ENCODE data around the gene HBP1. TPM values are rescaled to one million over a fixed set of nuclear protein-coding genes. Genes with fewer than 3 reads are reported as not detected.

The HBP1 gene
- total RNA-seq, 1 experiment from 2014 or later = 47.8 TPM

DNA sequence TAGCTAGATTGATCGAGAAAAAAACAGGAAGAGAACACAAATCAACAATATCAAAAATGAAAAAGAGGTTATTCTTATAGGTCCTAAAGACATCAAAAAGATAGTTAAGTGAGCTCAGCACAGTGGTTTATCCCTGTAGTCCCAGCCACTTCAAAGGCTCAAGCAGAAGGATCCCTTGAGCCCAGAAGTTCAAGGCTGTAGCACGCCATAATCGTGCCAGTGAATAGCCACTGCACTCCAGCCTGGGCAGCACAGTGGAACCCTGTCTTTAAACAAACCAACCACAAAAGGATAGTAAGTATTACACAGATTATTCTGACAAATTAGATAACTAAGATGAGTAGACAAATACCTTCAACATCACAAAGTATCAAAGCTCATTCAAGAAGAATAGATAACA is 83.2 kb downstream of the HBP1 start:
- in situ Hi-C loops (cut with HindIII; ENCODE audit: low sequenced_read_pairs) = no loop called here

More for the DNA sequence above, 83.2 kb downstream of the HBP1 start:
- no peak for DNase-seq (ENCODE audit: low spot score)

Other genes starting within 250 kb of the HBP1 start
- 68.3 and 104 TPM in 2 replicates for gene PRKAR2B, start 124.3 kb upstream of the HBP1 start, total RNA-seq (2014; rRNA removed; shearing (Covaris generic))